ENCODE results near the gene CREB5. TPM values are rescaled to one million over a fixed set of nuclear protein-coding genes. Genes with fewer than 3 reads are reported as not detected.

The CREB5 gene
- total RNA-seq, 1 experiment from 2014 or later = 40.5 TPM

DNA sequence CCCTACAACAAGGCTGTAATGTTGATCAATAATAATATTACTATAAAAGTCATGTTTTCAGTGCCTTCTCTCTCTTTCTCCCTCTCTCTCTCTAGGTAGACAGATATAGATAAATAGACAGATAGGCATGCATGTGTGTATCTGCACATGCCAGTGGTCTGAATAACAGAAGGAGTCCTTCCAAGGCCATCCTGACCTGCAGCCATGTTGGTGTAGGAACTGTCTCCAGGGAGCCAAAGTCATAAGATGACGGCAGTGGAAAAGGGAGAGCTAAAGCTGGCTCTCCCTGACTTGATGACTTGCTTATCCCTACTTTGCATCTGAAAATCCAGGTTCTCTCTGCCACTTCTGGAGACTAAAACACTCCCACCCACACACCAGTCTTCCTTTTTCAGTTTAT lies 432.8 kb downstream of the CREB5 start:
- no peak for TF ChIP-seq CTCF (IDR thresholded peaks at IDR 0.05; ENCODE audit: unreplicated experiment)
- Mint-ChIP-seq H3K4me1 (ENCODE audit: insufficient read depth, unreplicated experiment) (no peaks in the 10 kb centered on the region), H3K27ac (ENCODE audit: low read depth, unreplicated experiment) (no peak overlapping the region), H3K9me3 (ENCODE audit: unreplicated experiment) (no peaks in the 10 kb centered on the region), H3K36me3 (ENCODE audit: insufficient read depth, unreplicated experiment) (no peaks in the 10 kb centered on the region), H3K4me3 (ENCODE audit: unreplicated experiment) (no peak overlapping the region), H3K27me3 (ENCODE audit: insufficient read depth, unreplicated experiment) (peaks cover 16% of the 10 kb centered on the region)
- no peak for DNase-seq (ENCODE audit: unreplicated experiment)
- BruUV-seq (replicated peaks) = no TSS peak
- intact Hi-C loops (cut with micrococcal nuclease) = no loop called here
- CTCF ChIA-PET = interaction anchor here (2.5 kb wide), 1 partner anchor 9 kb away, joined by 10 read pairs; no protein-coding TSS in a partner anchor
- POLR2A ChIA-PET = no interaction called here

DNA sequence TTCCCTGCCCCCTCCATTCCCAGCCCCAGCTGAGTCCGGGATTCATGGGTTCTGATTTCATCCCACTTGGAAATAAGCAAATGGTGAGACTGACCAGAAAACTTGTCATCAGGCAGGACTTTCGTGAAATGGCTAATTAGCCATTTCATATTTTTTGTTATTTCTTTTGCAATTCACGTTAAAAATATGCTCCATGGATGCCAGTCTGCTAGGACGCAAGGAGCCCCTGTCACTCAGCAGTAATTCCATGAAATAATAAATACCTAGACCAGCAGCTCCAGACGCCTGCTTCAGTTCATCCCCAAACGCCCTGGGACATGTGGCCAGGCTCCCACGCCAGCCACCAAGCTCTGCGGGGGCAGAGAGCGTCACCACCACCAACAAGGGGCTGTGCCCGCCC lies 434.9 kb downstream of the CREB5 start:
- POLR2A ChIA-PET = no interaction called here
- BruUV-seq (replicated peaks) = no TSS peak
- intact Hi-C loops (cut with micrococcal nuclease) = no loop called here
- Mint-ChIP-seq H3K4me3 (ENCODE audit: unreplicated experiment) (no peak overlapping the region), H3K27ac (ENCODE audit: low read depth, unreplicated experiment) (no peak overlapping the region), H3K27me3 (ENCODE audit: insufficient read depth, unreplicated experiment) (peaks cover 16% of the 10 kb centered on the region), H3K4me1 (ENCODE audit: insufficient read depth, unreplicated experiment) (no peaks in the 10 kb centered on the region), H3K9me3 (ENCODE audit: unreplicated experiment) (no peaks in the 10 kb centered on the region), H3K36me3 (ENCODE audit: insufficient read depth, unreplicated experiment) (no peaks in the 10 kb centered on the region)
- CTCF ChIA-PET = interaction anchor here (0.8 kb wide), 1 partner anchor 62 kb away, joined by 3 read pairs; no protein-coding TSS in a partner anchor
- TF ChIP-seq CTCF (IDR thresholded peaks at IDR 0.05; ENCODE audit: unreplicated experiment) = no peak
- DNase-seq (ENCODE audit: unreplicated experiment) = no peak

DNA sequence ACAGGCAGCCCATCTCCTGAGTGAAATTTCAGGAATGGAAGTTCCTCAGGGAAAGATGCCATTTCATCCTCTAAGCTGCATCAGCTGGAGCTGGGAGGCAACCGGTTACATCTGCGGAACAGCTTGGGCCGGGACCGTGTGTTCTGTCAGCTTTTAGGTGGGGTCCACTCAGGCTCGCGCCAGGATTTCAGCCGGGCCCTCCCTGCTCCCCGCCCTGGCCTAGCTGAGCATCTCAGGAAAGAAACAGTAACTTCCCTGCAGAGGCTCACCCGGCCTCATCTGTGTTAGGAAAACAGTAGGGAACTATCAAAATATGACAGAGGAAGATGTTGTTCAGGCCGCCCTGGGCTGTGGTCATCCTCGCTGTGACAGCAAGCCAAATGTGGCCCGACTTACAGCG lies 435.4 kb downstream of the CREB5 start:
- CTCF ChIA-PET = no interaction called here
- TF ChIP-seq CTCF (IDR thresholded peaks at IDR 0.05; ENCODE audit: unreplicated experiment) = no peak
- POLR2A ChIA-PET = no interaction called here
- H3K9me3 Mint-ChIP-seq (ENCODE audit: unreplicated experiment) = no peaks in the 10 kb centered on the region
- no peak overlapping the region for H3K4me3 Mint-ChIP-seq (ENCODE audit: unreplicated experiment)
- no peaks in the 10 kb centered on the region for H3K36me3 Mint-ChIP-seq (ENCODE audit: insufficient read depth, unreplicated experiment)
- H3K4me1 Mint-ChIP-seq (ENCODE audit: insufficient read depth, unreplicated experiment) = no peaks in the 10 kb centered on the region
- no TSS peak for BruUV-seq (replicated peaks)
- no peak overlapping the region for H3K27ac Mint-ChIP-seq (ENCODE audit: low read depth, unreplicated experiment)
- peaks cover 11% of the 10 kb centered on the region for H3K27me3 Mint-ChIP-seq (ENCODE audit: insufficient read depth, unreplicated experiment)
- DNase-seq (ENCODE audit: unreplicated experiment) = no peak
- intact Hi-C loops (cut with micrococcal nuclease) = no loop called here

DNA sequence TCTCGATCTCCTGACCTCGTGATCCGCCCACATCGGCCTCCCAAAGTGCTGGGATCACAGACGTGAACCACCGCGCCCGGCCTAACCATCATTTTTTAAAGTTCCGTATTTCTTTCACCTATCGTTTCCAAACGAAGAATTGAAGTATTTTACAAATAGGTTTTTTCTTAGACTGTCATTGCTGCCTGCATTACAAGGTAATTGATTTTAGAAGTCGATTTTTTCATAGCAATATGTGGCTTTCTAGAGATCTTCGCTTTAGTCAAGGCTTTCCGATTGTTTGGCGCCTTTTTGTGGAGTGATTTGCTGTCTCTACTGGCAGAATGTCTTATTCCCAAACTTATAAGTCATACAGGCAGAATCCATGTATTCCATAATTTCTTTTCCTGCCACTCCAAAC lies 436.6 kb downstream of the CREB5 start:
- H3K4me3 Mint-ChIP-seq (ENCODE audit: unreplicated experiment) = no peak overlapping the region
- no TSS peak for BruUV-seq (replicated peaks)
- POLR2A ChIA-PET = no interaction called here
- intact Hi-C loops (cut with micrococcal nuclease) = no loop called here
- CTCF ChIA-PET = no interaction called here
- no peak for DNase-seq (ENCODE audit: unreplicated experiment)
- H3K27ac Mint-ChIP-seq (ENCODE audit: low read depth, unreplicated experiment) = no peak overlapping the region
- H3K36me3 Mint-ChIP-seq (ENCODE audit: insufficient read depth, unreplicated experiment) = no peaks in the 10 kb centered on the region
- H3K27me3 Mint-ChIP-seq (ENCODE audit: insufficient read depth, unreplicated experiment) = no peaks in the 10 kb centered on the region
- H3K9me3 Mint-ChIP-seq (ENCODE audit: unreplicated experiment) = no peaks in the 10 kb centered on the region
- H3K4me1 Mint-ChIP-seq (ENCODE audit: insufficient read depth, unreplicated experiment) = no peaks in the 10 kb centered on the region
- TF ChIP-seq CTCF (IDR thresholded peaks at IDR 0.05; ENCODE audit: unreplicated experiment) = no peak
